Stimulated activated effector memory CD8-positive, alpha-beta T cell treated with anti-CD3 and anti-CD28 coated beads, Interleukin-12 subunit alpha, Interleukin-12 subunit beta, amount 100 ng/mL, for 72 hours (primary cell): ENCODE results near the gene ALG1.
"Not testable (repeated sequence)": the region's sequence is repeated elsewhere in the genome, so short reads cannot be mapped to it uniquely, and the experiment has no call there.

ENCODE experiments used
- ATAC-seq: fragments of 150-1000 bp; cut with Tn5 transposase; 2 replicates; pipeline ENCODE4 v1.10.0; 2021
- DNase-seq, 2 donors: peaks; one replicate each; pipeline ENCODE4 v3.0.0; 2021 to 2022; ENCODE audit warnings: low spot score in 2 of 2
- H3K27ac Mint-ChIP-seq: one replicate; pipeline ENCODE4 v1.8.0; 2022; ENCODE audit warnings: mild to moderate bottlenecking, mixed read lengths
- H3K36me3 Mint-ChIP-seq: one replicate; pipeline ENCODE4 v1.8.0; 2022; ENCODE audit warnings: mild to moderate bottlenecking, mixed read lengths
- H3K4me1 Mint-ChIP-seq: one replicate; pipeline ENCODE4 v1.8.0; 2022; ENCODE audit warnings: mixed read lengths
- H3K4me3 Mint-ChIP-seq: one replicate; pipeline ENCODE4 v1.8.0; 2022; ENCODE audit warnings: mild to moderate bottlenecking, mixed read lengths
- H3K9me3 Mint-ChIP-seq: one replicate; pipeline ENCODE4 v1.8.0; 2022; ENCODE audit warnings: mixed read lengths

ALG1 gene

DNA sequence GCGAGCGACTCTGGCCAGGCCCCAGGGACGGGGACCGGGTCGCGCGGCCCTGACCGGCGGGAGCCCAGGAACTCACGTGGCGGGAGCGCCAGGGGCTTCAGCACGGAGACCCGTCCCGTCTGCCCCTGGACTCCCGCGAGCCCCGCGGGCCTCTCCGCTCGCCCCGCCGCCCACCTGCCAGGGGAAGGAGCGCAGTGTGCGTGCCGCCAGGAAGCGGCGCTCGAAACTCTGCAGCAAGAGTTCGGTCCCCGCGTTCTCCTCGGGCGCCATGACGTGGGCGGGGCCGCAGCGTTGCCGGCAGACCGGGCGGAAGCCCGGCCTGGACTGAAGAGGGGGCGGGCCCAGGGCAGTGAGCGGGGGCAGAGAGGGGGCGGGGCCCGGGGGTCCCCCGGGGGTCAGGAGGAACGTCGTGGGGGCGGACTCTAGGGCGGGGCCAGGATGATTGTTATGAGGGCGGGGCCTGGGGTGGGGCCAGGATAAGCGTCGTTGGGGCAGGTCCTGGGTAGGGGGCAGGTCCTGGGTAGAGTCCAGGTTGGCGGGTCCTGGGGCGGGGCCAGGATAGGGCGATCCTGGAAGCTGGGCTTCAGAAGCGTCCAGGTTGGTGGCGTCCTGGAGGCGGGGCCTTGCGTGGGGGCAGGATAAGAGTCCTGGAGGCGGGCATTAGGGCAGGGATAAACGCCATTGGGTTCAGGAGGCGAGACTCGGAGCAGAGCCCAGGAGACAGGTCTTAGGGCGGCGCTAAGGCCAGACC lies 26.0 kb downstream of the ALG1 start, which contains the start of gene EEF2KMT:
EEF2KMT (minus strand) TSS at position 326 of the 751 bp plus-strand sequence; CDS start at position 270, 56 bp downstream.
- Mint-ChIP-seq H3K4me3 (peak within 1 kb of the TSS; percentile 83), H3K4me1 (peaks cover 19% of the 10 kb centered on the region), H3K27ac (peak within 1 kb of the TSS; percentile 83)
- not testable (repeated sequence) for H3K9me3 Mint-ChIP-seq, H3K36me3 Mint-ChIP-seq
- DNase-seq = peak; percentile 87 to 98
- ATAC-seq = peak; percentile 98

GRCh38 chr16:5098221-5099159 lies 26.8 kb downstream of the ALG1 start:
- DNase-seq = peak; percentile 69 to 87
- not testable (repeated sequence) for ATAC-seq, H3K36me3 Mint-ChIP-seq, H3K9me3 Mint-ChIP-seq
- Mint-ChIP-seq H3K4me3 (peak overlapping the region; percentile 83), H3K4me1 (peaks cover 19% of the 10 kb centered on the region), H3K27ac (peak overlapping the region; percentile 83)

DNA sequence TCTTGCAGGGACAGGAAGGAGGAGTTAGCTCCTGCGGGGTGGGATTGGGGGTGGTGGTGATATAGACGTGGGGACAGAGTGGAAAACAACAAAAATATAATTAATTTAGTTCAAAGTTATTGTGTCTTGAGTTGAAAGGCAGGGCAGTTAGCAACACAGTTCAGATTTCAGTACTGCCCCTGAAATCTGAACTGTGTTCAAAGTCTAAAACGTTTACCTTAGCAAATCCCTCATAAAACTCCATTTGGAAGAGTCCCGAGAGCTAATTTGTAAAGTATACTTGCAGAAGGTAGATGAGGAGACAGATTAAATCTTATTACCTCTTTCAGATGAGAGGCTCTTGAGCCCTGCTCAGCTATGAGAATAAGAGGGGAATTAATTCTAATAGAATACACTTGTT lies 27.5 kb downstream of the ALG1 start:
- DNase-seq, H3K27ac Mint-ChIP-seq, H3K9me3 Mint-ChIP-seq, ATAC-seq, H3K36me3 Mint-ChIP-seq: not testable (repeated sequence)
- Mint-ChIP-seq H3K4me1 (peaks cover 14% of the 10 kb centered on the region), H3K4me3 (peak overlapping the region; percentile 83)

DNA sequence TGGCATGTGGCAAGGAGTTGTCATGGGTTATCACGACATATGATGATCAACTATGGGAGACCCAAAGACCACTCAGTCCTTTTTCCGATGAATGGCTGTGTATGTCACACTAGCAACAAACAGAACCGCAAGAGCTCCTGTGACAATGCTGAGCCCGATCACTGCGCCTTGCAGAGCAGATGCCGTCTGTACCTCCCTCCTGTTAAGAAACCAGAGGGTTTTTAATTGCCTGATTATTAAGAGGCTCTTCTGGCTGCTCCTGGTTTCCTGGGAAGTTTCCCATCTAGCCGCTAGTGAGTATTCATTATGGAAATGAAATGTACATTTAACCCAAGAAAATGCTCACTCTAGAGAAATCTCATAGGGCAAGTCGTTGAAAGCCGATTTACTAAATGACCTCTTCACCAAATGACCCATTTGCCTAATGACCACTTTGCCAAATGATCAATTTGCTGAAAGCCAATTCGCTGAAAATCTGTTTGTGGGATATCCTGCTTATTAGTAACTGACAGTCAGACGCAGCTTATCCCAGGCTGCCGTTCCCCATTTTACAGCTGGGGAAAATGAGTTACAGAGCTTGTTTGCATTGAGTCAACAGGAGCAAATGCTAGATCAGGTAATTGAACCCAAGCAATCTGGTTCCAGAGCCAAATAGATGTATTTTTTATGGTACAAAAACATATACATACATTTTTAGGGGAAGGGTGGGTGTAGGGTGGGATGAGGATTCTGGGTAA lies 31.8 kb downstream of the ALG1 start:
- H3K27ac Mint-ChIP-seq, H3K4me1 Mint-ChIP-seq, H3K9me3 Mint-ChIP-seq, H3K4me3 Mint-ChIP-seq, H3K36me3 Mint-ChIP-seq, ATAC-seq, DNase-seq: not testable (repeated sequence)

- DNase-seq, H3K27ac Mint-ChIP-seq, H3K4me3 Mint-ChIP-seq, H3K36me3 Mint-ChIP-seq, ATAC-seq, H3K9me3 Mint-ChIP-seq, H3K4me1 Mint-ChIP-seq: not testable (repeated sequence)
Observed at GRCh38 chr16:5105039-5105438, 33.4 kb downstream of the ALG1 start.

DNA sequence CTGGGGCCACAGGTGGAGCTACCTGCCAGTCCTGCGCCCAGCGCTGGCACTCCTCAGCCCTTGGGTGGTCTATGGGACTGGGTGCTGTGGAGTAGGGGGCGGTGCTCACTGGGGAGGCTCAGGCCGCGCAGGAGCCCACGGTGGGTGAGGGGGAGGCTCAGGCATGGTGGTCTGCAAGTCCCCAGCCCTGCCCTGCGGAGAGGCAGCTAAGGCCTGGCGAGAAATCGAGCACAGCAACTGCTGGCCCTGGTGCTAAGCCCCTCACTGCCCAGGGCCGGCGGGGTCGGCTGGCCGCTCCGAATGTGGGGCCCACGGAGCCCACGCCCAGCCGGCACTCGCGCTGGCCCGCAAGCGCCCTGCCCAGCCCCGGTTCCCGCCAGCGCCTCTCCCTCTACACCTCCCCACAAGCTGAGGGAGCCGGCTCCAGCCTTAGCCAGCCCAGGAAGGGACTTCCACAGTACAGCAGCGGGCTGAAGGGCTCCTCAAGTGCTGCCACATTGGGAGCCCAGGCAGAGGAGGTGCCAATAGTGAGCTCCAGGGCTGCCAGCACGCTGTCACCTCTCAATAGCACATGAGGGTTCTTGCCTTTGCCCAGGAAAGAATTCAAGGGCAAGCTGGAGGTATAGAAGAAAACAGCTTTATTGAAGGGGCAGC lies 37.0 kb downstream of the ALG1 start:
- Mint-ChIP-seq H3K9me3 (no peaks in the 10 kb centered on the region), H3K27ac (no peak overlapping the region), H3K4me1 (peaks cover 5% of the 10 kb centered on the region), H3K4me3 (no peak overlapping the region), H3K36me3 (no peaks in the 10 kb centered on the region)
- ATAC-seq (no peak), DNase-seq (no peak)

GRCh38 chr16:5110933-5111332 lies 39.3 kb downstream of the ALG1 start:
- H3K9me3 Mint-ChIP-seq, DNase-seq, H3K27ac Mint-ChIP-seq, H3K4me1 Mint-ChIP-seq, ATAC-seq, H3K4me3 Mint-ChIP-seq, H3K36me3 Mint-ChIP-seq: not testable (repeated sequence)

- H3K4me3 Mint-ChIP-seq, H3K36me3 Mint-ChIP-seq, H3K9me3 Mint-ChIP-seq, DNase-seq, H3K27ac Mint-ChIP-seq, ATAC-seq: not testable (repeated sequence)
- peaks cover 14% of the 10 kb centered on the region for H3K4me1 Mint-ChIP-seq
Observed at GRCh38 chr16:5116780-5117295, 45.2 kb downstream of the ALG1 start.

GRCh38 chr16:5117300-5118087 lies 45.9 kb downstream of the ALG1 start:
- Mint-ChIP-seq H3K4me1 (peaks cover 14% of the 10 kb centered on the region), H3K4me3 (peak overlapping the region; percentile 15)
- not testable (repeated sequence) for H3K9me3 Mint-ChIP-seq, H3K36me3 Mint-ChIP-seq, H3K27ac Mint-ChIP-seq, ATAC-seq, DNase-seq

GRCh38 chr16:5131467-5132004 lies 59.9 kb downstream of the ALG1 start:
- ATAC-seq, H3K4me1 Mint-ChIP-seq, H3K27ac Mint-ChIP-seq: not testable (repeated sequence)

DNA sequence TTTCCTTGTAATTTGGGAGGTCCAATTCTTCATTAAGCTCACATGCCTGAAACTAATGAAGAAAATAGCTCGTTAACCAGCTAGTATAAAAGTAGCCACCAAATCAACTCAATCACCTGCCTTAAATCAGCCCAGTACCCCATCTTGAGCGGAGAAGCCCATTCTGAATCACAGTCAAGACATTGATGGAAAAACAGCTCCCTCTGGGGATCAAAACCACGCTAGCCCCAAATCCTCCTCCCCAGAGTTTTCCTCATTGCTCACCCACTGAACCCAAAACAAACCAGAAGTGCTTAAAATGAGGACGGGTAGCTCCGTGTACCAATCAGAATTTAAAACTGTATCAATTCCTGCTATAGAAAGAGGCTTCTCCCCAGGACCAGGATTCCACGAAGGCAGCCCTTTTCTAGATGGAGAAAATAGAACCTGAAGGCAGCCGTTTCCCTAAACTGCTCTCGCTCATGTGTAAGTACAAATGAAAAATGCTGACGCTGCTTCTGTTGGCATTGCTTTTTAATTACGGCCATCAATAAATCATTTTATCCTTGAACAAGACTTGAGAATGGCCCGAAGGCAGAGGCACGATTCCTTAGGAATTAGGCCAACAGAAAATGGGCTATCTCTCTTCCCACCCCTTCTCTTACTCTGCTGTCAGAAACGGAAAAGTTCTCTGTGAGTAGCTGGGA lies 61.4 kb downstream of the ALG1 start:
- H3K4me3 Mint-ChIP-seq, H3K36me3 Mint-ChIP-seq, H3K4me1 Mint-ChIP-seq, DNase-seq, H3K27ac Mint-ChIP-seq, H3K9me3 Mint-ChIP-seq, ATAC-seq: not testable (repeated sequence)

More at GRCh38 chr16:5131467-5132004, 59.9 kb downstream of the ALG1 start:
- H3K9me3 Mint-ChIP-seq, H3K4me3 Mint-ChIP-seq, H3K36me3 Mint-ChIP-seq, DNase-seq: not testable (repeated sequence)

DNA sequence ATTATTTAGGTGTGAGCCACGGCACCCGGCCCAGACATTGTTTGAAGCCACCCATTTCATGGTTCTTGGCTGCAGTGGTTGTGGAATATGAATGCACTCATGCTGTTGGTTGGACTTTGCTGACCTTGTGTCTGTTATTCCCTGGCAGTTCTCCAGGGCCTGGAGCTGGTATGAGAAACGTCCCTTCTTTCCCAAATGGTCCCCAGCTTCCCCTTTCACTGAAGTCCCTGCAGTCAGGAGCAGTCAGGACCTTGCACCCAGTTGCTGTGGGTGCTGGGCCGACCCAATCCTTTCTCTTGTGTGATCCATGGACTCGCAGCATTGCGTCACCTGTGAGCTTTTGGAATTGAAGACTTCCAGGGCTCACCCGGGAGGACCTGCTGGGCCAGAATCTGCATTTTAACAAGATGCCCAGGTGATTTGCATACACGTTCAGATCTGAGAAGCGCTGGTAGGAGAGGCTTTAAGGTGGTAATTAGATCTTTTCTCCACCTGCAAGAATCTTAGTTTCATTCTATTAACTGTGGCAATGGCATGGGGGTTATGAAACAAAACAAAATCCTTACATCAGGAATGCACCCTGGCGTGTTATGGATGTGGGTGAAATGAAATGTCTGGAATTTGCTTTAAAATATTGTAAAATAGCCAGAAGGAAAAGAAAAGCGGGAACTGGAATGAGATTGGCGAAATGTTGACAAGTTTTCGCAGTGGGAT lies 63.3 kb downstream of the ALG1 start:
- H3K4me3 Mint-ChIP-seq, ATAC-seq, H3K4me1 Mint-ChIP-seq, H3K27ac Mint-ChIP-seq, H3K9me3 Mint-ChIP-seq, H3K36me3 Mint-ChIP-seq, DNase-seq: not testable (repeated sequence)
